AG04449 (cell line): ENCODE measurements around the gene NUPR1.

Source experiments
- CTCF ChIA-PET: fragments of 350-600 bp; formaldehyde crosslinking; extraction: SDS; loops from one replicate; lab custom pipeline; 2021; ENCODE audit warnings: antibody characterized with exemption; lab: Yijun Ruan, JAX
- POLR2A ChIA-PET: fragments of 400-600, 350-600 bp; formaldehyde crosslinking; extraction: SDS; loops from one replicate; lab custom pipeline; 2020; ENCODE audit warnings: antibody characterized with exemption, inconsistent platforms; lab: Yijun Ruan, JAX
- DNase-seq: peaks from one replicate; pipeline ENCODE4 v3.0.0-alpha.2; 2010; ENCODE audit warnings: low read depth, low spot score
- H3K4me3 ChIP-seq: 2 replicates; pipeline ENCODE4 v1.5.1; 2011; ENCODE audit warnings: low read depth, mild to moderate bottlenecking, control low read depth, low read length
- CTCF ChIP-seq: IDR thresholded peaks from one replicate; pipeline ENCODE4 v1.5.1; 2011; ENCODE audit warnings: mild to moderate bottlenecking, moderate library complexity, low read length, control low read depth, inconsistent platforms; ENCODE audit not compliant: insufficient read depth; ENCODE audit errors: missing control alignments

The NUPR1 gene

GRCh38 chr16:28497861-28498599 is 40.7 kb downstream of the NUPR1 start:
- no peak for DNase-seq
- POLR2A ChIA-PET, result no interaction called here
- no peak for TF ChIP-seq CTCF
- CTCF ChIA-PET, result no interaction called here
- no peak overlapping the region for H3K4me3 ChIP-seq

- no peak overlapping the region for H3K4me3 ChIP-seq
- no peak for DNase-seq
- ChIA-PET POLR2A (no interaction called here), CTCF (no interaction called here)
- no peak for TF ChIP-seq CTCF
Measured at GRCh38 chr16:28497386-28497785, 41.4 kb downstream of the NUPR1 start.

GRCh38 chr16:28496844-28497243 is 41.9 kb downstream of the NUPR1 start:
- no peak overlapping the region for H3K4me3 ChIP-seq
- CTCF ChIA-PET, result no interaction called here
- POLR2A ChIA-PET, result no interaction called here
- no peak for DNase-seq
- no peak for TF ChIP-seq CTCF

GRCh38 chr16:28495795-28496749 is 42.7 kb downstream of the NUPR1 start:
- no peak overlapping the region for H3K4me3 ChIP-seq
- DNase-seq, result no peak
- CTCF ChIA-PET, result no interaction called here
- POLR2A ChIA-PET, result no interaction called here
- TF ChIP-seq CTCF, result no peak

GRCh38 chr16:28495098-28495793 is 43.5 kb downstream of the NUPR1 start:
- ChIA-PET CTCF (no interaction called here), POLR2A (no interaction called here)
- DNase-seq, result no peak
- TF ChIP-seq CTCF, result no peak
- no peak overlapping the region for H3K4me3 ChIP-seq
